HG03064 (cell line): ENCODE results near the gene RPRD1B.

Source experiments
- ATAC-seq: cut with Tn5 transposase; IDR thresholded peaks from one replicate; pipeline ENCODE4 v1.9.1; 2021; ENCODE audit warnings: low read depth; ENCODE audit not compliant: unreplicated experiment

The RPRD1B gene

GRCh38 chr20:38067717-38068365, 34.3 kb downstream of the RPRD1B start:
- no peak for ATAC-seq

GRCh38 chr20:38072898-38073297, 39.4 kb downstream of the RPRD1B start:
- ATAC-seq, result no peak

DNA sequence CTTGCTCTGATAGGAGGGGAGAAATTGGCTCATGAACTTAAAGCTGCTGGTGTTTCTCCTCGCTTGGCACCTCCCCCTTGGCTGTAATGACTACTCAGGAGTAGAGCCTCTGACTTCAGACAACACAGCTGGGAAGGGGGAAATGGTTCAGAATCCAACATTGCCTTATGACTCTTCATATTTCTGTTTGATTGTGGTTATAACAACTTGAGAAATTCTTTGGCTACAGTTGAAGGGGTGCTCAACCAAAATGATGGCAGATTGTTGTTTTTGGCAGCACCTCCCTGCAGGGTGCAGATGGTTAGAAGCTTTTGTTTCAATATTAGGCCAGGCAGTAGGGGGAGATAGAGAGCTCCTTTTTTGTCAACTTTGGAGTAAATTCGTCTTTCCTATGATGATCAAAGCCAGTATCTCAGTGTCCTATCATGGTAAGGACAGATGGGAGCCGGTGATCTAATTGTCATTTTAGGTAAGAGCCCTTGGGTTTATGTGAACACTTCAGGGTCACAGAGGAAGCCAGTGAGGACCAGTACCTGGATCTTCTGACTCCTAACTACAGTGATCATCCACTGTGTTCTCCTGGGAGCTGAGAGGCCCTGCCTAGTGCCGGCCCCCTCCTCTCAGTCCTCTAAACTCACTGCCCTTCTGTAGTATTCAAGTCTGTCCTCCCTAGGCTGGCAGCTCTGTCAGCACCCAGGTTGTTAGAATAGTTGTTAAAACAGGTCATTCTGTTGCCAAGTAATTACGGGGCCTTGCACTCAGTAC, 39.9 kb downstream of the RPRD1B start:
- no peak for ATAC-seq

GRCh38 chr20:38075161-38075998, 41.8 kb downstream of the RPRD1B start:
- ATAC-seq, result no peak

- ATAC-seq, result no peak
These were observed 43.0 kb downstream of the RPRD1B start for GRCh38 chr20:38076548-38076947.

GRCh38 chr20:38078084-38078483, 44.5 kb downstream of the RPRD1B start:
- ATAC-seq, result no peak

DNA sequence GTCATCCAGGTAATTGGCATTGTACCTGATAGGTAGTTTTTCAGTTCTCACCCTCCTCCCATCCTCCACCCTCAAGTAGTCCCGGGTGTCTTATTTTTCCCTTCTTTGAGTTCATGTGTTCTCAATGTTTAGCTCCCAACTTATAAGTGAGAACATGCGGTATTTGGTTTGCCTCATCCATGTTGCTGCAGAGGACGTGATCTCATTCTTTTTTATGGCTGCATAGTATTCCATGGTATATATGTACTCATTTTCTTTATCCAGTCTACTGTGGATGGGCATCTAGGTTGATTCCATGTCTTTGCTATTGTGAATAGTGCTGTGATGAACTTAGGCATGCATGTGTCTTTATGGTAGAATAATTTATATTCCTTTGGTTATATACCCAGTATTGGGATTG, 45.8 kb downstream of the RPRD1B start:
- no peak for ATAC-seq

- no peak for ATAC-seq
These were observed 48.0 kb downstream of the RPRD1B start for GRCh38 chr20:38081575-38081974.

DNA sequence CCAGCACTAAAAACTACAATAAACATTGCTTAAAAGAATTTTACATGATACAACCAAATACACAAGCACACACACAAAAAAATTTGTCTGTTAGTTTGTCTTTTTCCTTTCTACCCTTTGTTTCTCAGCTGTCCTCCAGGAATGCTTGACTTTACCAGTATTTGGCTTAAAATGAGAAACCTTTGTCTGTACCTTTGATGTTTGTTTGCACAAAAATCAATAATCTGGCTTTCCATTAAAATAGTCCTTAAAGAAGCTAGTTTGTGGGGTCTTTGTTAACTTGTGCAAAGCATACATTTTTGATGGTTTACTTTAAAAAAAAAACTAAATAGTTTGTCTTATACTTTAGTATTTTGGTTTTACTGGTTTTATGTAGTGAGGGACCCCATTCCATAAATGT, 49.3 kb downstream of the RPRD1B start:
- no peak for ATAC-seq

DNA sequence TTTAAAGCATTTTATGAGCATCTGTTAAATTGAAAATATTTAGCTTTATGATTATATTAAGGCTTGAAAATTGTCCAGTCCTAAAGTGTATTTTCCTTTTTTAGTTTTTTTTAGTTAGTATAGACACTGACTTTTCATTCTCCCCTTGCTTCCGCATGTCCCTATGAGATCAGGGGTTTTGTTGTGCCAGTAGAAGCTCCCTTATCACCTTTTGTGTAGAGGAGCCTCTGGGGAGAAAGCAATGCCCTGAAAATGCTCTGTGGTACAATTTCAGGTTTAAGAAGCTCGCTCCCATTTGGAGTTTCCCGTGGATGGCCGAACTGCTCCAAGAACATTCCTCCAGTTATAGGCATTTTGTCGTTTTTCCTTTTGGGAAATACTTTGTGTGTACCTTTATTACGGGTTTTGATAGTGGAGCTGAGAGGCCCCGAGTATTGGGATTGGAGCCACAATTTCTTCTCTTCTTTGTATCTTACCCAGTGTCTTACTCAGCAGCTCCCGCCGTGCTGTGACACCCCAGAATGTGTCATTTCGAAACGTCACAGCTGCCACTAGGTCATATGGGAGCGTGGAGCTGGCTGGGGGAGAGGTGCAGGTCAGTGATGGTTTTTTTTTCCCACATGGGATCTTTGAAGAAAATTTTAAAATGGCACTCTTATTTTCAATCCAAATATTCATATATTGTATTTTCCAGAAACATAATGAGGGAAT, 49.9 kb downstream of the RPRD1B start:
- no peak for ATAC-seq

GRCh38 chr20:38084425-38084951, 50.9 kb downstream of the RPRD1B start:
- no peak for ATAC-seq

- no peak for ATAC-seq
These were observed 51.5 kb downstream of the RPRD1B start for GRCh38 chr20:38085026-38085425.

- ATAC-seq, result no peak
These were observed 56.0 kb downstream of the RPRD1B start for GRCh38 chr20:38089500-38089899.

DNA sequence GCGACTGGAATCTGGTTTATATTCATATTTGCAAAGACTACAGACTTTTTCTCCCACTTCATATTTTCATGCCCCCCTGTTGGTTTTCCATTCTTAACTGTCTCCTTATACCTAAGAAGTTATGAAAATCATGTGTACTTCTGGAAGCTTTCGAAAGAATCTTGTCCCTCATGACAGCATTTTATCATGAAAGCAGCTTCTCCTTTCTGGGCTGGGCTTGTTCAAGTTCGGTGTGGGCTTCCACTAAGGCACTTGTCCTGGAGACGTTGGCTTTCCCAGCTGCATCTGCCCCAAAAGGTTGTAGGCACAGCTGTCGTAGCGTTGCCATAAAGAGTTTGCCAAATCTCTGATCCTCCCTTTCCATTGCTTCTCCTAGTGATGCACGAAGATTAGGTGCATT, 56.5 kb downstream of the RPRD1B start:
- ATAC-seq, result no peak

DNA sequence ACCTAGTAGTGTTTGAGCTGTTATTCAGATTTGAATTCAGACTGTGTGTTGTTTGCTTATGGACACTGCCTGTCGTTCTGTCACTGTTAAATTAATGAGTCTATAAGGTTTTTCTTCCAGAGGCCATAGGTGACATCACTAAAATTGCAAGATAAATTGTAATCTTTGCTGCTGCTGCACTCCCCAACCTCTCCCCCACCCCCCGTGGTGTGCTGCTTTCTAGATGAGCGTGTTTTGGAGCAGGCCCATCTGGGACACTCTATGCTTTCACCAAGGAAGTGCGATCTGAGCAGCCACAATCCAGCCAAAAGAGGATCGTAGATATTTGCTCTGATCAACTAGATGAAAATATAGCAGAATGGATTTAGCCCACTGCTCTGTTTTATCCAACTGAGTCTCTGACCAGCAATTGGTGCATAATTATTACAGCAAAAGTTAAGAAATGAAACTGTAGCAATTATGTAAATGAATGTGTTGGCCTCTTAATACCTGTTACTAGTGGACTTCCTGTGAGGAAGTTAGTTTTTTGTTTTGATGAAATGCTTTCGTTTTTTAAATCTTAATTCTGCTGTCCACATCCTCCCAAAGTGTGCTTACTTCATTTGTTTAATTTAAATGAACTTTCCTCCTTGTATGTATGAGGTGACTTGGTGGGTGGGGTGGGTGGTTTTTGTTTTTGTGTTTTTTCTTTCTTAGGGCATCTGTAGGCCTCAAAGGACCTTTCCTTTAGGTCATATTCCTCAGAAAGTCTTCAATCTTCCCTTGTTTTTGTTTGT, 58.1 kb downstream of the RPRD1B start:
- ATAC-seq, result no peak

GRCh38 chr20:38092260-38092857, 58.8 kb downstream of the RPRD1B start:
- ATAC-seq, result no peak

DNA sequence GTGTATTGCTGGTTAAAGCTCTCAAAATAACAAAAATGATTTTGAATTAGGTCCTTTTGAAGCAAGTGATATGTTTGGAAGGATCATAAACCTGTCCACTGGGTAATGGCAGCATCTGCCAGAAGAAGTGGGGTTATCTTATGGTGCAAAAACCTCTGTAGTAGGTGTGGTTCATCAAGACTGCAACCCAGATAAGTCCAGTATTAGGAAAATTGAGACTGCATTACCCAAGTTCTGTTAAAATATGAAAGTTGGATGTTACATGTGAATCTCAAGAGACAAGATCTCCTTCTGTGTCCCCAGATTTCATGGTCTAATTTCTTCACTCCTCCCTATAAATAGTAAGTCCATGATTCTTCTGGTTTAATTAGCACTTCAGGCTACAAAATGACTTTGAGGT, 59.4 kb downstream of the RPRD1B start:
- ATAC-seq, result no peak

- ATAC-seq, result no peak
These were observed 60.1 kb downstream of the RPRD1B start for GRCh38 chr20:38093641-38094077.

DNA sequence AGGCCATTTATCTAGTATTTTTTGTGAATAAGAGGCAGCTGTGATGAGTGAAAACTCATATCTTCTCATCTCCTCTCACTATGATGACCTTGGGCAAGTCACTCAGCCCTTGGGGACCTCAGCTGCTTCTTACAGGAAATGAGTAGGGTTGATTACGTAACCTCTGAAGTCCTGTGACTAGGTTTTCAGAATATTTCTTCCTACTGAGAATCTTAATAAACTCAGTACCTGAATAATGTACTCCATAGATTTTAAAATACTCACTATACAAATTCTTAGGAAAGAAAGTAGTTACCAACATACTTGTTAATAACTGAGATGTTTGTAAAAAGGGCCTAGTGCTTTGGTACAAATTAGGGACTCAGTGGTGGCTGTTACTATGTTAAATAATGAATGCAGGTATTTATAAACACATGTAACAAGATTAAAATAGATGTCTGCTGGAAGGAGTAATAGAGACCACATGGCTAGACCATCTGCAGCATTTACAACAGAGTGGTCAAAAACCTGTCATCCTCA, 60.9 kb downstream of the RPRD1B start:
- peak; percentile 44 for ATAC-seq
